Neural progenitor cell (in vitro differentiated cells): ENCODE measurements around the gene AQP12B.

ENCODE experiments used
- EZH2 ChIP-seq: fragments of 200-600 bp; sonication (generic); IDR thresholded peaks from 2 replicates; pipeline ENCODE4 v1.6.1; 2017; ENCODE audit warnings: antibody characterized with exemption, mild to moderate bottlenecking, moderate library complexity
- TF ChIP-seq, protein P1 (sequence below): fragments of 200-600 bp; sonication (generic); IDR thresholded peaks from 2 replicates; pipeline ENCODE4 v1.5.1; 2017; ENCODE audit warnings: antibody characterized with exemption, mild to moderate bottlenecking

DNA sequence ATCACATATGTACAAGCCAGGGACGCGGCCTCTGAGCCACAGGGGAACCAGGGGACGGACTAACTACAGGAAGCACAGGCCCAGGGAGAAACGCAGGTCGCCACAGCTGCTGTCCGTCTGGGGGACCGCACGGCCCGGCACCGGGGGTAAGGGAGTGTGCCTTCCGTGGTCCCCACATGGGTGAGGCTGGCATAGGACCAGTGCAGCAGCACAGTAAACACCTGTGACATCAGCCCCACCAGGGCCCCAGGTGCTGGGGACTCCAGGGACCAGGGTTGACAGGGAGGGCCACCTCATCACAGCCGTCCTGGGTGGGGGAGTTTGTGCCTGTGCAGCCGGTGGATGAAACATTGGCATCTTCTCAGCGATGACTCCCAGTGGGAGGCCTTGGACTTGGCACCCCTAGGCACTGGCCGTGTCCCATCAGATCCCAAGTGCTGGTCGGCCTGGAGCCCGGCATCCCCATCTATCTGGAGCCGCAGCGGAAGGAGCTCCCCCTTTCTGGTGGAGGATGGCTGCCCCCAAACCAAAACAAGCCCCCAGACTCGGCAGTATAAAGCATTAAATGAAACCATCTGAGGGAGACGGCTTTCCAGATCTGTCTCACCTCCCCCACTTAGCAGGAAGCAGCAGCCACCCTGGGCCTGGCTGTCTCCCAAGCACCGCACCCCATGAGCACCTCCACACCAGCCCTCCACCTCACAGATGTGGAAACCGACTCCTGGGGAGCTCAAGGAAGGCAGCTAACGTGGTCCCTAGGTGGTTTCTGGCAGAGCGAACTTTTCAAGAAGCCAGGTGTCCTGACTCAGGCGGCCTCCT lies 31.5 kb upstream of the AQP12B start:
- TF ChIP-seq, protein P1, sequence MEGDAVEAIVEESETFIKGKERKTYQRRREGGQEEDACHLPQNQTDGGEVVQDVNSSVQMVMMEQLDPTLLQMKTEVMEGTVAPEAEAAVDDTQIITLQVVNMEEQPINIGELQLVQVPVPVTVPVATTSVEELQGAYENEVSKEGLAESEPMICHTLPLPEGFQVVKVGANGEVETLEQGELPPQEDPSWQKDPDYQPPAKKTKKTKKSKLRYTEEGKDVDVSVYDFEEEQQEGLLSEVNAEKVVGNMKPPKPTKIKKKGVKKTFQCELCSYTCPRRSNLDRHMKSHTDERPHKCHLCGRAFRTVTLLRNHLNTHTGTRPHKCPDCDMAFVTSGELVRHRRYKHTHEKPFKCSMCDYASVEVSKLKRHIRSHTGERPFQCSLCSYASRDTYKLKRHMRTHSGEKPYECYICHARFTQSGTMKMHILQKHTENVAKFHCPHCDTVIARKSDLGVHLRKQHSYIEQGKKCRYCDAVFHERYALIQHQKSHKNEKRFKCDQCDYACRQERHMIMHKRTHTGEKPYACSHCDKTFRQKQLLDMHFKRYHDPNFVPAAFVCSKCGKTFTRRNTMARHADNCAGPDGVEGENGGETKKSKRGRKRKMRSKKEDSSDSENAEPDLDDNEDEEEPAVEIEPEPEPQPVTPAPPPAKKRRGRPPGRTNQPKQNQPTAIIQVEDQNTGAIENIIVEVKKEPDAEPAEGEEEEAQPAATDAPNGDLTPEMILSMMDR: no peak
- TF ChIP-seq EZH2: no peak
